HEK293 (cell line): ENCODE measurements around the gene CORO1A.
"Not testable (repeated sequence)": the region's sequence is repeated elsewhere in the genome, so short reads cannot be mapped to it uniquely, and the experiment has no call there.

Experiments used
- BCL11B ChIP-seq: fragments of 450-650 bp; formaldehyde crosslinking; IDR thresholded peaks from 2 replicates; pipeline ENCODE4 v1.5.1; 2016; ENCODE audit warnings: low read depth, missing biosample characterization, missing genetic modification characterization
- KLF1 ChIP-seq: fragments of 450-650 bp; formaldehyde crosslinking; IDR thresholded peaks from 2 replicates; pipeline ENCODE4 v1.5.1; 2016; ENCODE audit warnings: missing biosample characterization, missing genetic modification characterization
- ZNF169 ChIP-seq: fragments of 450-650 bp; formaldehyde crosslinking; IDR thresholded peaks from 2 replicates; pipeline ENCODE4 v1.5.1; 2016; ENCODE audit warnings: missing biosample characterization, missing genetic modification characterization
- ZNF274 ChIP-seq, 2 experiments: fragments of 200-500 bp in 1 of 2; fragments of 450-650 bp in 1 of 2; sonication (Bioruptor generic) in 1 of 2; formaldehyde crosslinking in 1 of 2; IDR thresholded peaks; 2 replicates each; pipeline versions ENCODE4 v1.5.1 to v1.6.1; 2014 to 2016; ENCODE audit warnings: borderline replicate concordance in 1 of 2, inconsistent platforms in 1 of 2, low read length in 1 of 2, missing biosample characterization in 1 of 2, missing genetic modification characterization in 1 of 2
- ZNF335 ChIP-seq: fragments of 450-650 bp; formaldehyde crosslinking; conservative IDR thresholded peaks from 2 replicates; pipeline ENCODE4 v1.5.1; 2016; ENCODE audit warnings: missing biosample characterization, missing genetic modification characterization
- TF ChIP-seq, protein P1 (sequence below): fragments of 450-650 bp; formaldehyde crosslinking; IDR thresholded peaks from 2 replicates; pipeline ENCODE4 v1.5.1; 2016; ENCODE audit warnings: missing biosample characterization, missing genetic modification characterization

DNA sequence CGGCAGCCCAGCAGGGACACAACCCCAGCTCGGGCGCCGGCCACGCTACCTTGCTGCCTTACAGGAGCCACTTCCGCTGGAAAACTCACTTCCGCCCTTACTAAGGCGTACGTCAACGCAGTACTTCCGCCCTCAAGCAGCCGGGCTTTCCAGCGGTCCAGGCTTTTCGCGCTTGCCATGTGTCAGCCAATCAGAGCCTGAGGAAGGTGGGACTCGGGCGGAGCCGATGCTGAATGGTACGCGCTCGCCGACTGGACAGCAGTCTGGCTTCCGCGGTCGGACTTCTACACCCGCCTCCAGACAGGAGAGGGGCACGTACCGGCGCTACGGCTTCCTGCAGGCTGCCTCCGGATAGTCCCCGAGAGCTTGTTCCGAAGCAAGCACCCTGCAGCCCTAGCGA, 10.2 kb downstream of the CORO1A start, which contains the start of the genes BOLA2B and SLX1A:
- not testable (repeated sequence) for TF ChIP-seq ZNF169 (tag by site-specific recombination); BCL11B (tag by site-specific recombination); ZNF274 (IDR thresholded peaks at IDR 0.05; ENCODE audit: low read length); ZNF274 (tag by site-specific recombination; IDR thresholded peaks at IDR 0.05; ENCODE audit: borderline replicate concordance); ZNF335 (tag by site-specific recombination); KLF1 (tag by site-specific recombination)
- TF ChIP-seq, protein P1, sequence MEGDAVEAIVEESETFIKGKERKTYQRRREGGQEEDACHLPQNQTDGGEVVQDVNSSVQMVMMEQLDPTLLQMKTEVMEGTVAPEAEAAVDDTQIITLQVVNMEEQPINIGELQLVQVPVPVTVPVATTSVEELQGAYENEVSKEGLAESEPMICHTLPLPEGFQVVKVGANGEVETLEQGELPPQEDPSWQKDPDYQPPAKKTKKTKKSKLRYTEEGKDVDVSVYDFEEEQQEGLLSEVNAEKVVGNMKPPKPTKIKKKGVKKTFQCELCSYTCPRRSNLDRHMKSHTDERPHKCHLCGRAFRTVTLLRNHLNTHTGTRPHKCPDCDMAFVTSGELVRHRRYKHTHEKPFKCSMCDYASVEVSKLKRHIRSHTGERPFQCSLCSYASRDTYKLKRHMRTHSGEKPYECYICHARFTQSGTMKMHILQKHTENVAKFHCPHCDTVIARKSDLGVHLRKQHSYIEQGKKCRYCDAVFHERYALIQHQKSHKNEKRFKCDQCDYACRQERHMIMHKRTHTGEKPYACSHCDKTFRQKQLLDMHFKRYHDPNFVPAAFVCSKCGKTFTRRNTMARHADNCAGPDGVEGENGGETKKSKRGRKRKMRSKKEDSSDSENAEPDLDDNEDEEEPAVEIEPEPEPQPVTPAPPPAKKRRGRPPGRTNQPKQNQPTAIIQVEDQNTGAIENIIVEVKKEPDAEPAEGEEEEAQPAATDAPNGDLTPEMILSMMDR (tag by site-specific recombination), result not testable (repeated sequence)
